Effector memory CD8-positive, alpha-beta T cell (primary cell): ENCODE data around the gene OR4D1.
"Not testable (repeated sequence)": the region's sequence is repeated elsewhere in the genome, so short reads cannot be mapped to it uniquely, and the experiment has no call there.

Experiments
- ATAC-seq: fragments of 150-1000 bp; cut with Tn5 transposase; replicated peaks from 2 replicates; pipeline ENCODE4 v1.10.0; 2021; ENCODE audit warnings: mild to moderate bottlenecking, moderate library complexity
- DNase-seq, 3 experiments: peaks; one replicate each; pipeline ENCODE4 v3.0.0; 2021
- H3K27ac Mint-ChIP-seq, 2 donors: one replicate each; pipeline ENCODE4 v1.8.0; 2022; ENCODE audit warnings: mild to moderate bottlenecking in 2 of 2, mixed read lengths in 2 of 2, moderate library complexity in 2 of 2
- H3K27me3 Mint-ChIP-seq, 2 donors: one replicate each; pipeline ENCODE4 v1.8.0; 2022; ENCODE audit warnings: mixed read lengths in 2 of 2
- H3K36me3 Mint-ChIP-seq: one replicate; pipeline ENCODE4 v1.8.0; 2022; ENCODE audit warnings: mild to moderate bottlenecking, moderate library complexity, mixed read lengths; ENCODE audit not compliant: insufficient read depth
- H3K4me1 Mint-ChIP-seq, 2 donors: one replicate each; pipeline ENCODE4 v1.8.0; 2022; ENCODE audit warnings: low read depth in 2 of 2, mixed read lengths in 2 of 2
- H3K4me3 Mint-ChIP-seq, 2 donors: one replicate each; pipeline ENCODE4 v1.8.0; 2022; ENCODE audit warnings: mild to moderate bottlenecking in 2 of 2, mixed read lengths in 2 of 2, moderate library complexity in 2 of 2
- H3K9me3 Mint-ChIP-seq, 2 donors: one replicate each; pipeline ENCODE4 v1.8.0; 2022; ENCODE audit warnings: mixed read lengths in 2 of 2

Gene OR4D1

DNA sequence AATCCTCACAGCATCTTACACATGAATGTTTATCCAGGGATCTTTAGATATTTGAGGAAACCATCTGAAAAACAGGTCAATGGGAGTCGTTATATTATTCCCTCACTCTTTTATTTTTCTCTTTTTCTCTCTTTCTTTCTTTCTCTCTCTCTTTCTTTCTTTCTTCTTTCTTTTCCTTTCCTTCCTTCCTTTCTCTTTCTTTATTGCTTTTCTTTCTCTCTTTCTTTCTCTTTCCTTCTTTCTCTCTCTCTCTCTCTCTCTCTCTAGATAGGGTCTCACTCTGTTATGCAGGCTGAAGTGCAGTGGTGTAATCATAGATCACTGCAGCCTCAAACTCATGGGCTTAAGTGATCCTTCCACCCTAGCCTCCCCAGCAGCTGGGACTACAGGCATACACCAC lies 20.3 kb upstream of the OR4D1 start:
- no peaks in the 10 kb centered on the region for H3K36me3 Mint-ChIP-seq
- ATAC-seq (no peak), DNase-seq (no peak)
- H3K9me3 Mint-ChIP-seq, result no peaks in the 10 kb centered on the region
- peaks cover 0 to 6% of the 10 kb centered on the region in 2 donors for H3K27me3 Mint-ChIP-seq
- H3K27ac Mint-ChIP-seq, result no peak overlapping the region
- H3K4me3 Mint-ChIP-seq, result no peak overlapping the region
- H3K4me1 Mint-ChIP-seq, result peaks cover 0 to 4% of the 10 kb centered on the region in 2 donors

DNA sequence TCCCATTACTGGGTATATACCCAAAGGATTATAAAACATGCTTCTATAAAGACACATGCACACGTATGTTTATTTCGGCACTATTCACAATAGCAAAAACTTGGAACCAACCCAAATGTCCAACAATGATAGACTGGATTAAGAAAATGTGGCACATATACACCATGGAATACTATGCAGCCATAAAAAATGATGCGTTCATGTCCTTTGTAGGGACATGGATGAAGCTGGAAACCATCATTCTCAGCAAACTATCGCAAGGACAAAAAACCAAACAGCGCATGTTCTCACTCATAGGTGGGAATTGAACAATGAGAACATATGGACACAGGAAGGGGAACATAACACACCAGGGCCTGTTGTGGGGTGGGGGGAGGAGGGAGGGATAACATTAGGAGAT lies 15.5 kb upstream of the OR4D1 start:
- not testable (repeated sequence) for H3K9me3 Mint-ChIP-seq, ATAC-seq, H3K4me3 Mint-ChIP-seq, H3K27ac Mint-ChIP-seq, DNase-seq, H3K36me3 Mint-ChIP-seq
- Mint-ChIP-seq H3K4me1 (peaks cover 2 to 12% of the 10 kb centered on the region in 2 donors), H3K27me3 (peaks cover 12 to 25% of the 10 kb centered on the region in 2 donors)

DNA sequence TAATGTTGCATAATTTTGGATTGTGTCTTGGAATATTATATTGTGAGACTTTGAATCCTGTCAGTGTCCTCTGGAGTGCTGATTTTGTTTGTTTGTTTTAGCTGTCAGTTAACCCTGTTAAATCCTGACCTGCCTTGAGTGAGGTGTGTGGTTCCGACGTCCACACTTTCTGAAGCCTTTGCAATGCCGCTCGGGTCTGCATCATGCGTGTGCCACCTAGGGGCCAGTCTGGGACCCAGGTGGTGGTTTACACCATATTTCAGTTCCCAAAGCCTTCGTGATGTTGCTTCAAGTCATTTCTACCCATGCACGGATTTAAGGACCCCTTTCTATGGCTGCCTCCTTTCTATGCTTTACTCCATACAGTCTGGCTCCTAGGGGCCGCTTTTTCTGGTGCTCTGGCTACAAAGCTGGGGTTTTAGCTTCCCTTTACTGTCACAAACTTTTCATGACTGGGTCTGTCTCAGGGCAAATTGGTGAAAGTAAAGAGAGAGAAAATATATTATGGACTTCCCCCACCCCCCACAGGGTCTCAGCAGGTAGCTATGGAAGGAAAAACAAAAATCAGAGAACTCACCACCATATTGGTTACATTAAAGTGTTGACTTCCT lies 11.4 kb upstream of the OR4D1 start:
- no peak for DNase-seq
- peaks cover 2 to 11% of the 10 kb centered on the region in 2 donors for H3K4me1 Mint-ChIP-seq
- no peak for ATAC-seq
- no peak overlapping the region for H3K4me3 Mint-ChIP-seq
- H3K27ac Mint-ChIP-seq, result no peak overlapping the region
- peaks cover 15 to 29% of the 10 kb centered on the region in 2 donors for H3K27me3 Mint-ChIP-seq
- H3K9me3 Mint-ChIP-seq, result no peaks in the 10 kb centered on the region
- no peaks in the 10 kb centered on the region for H3K36me3 Mint-ChIP-seq

DNA sequence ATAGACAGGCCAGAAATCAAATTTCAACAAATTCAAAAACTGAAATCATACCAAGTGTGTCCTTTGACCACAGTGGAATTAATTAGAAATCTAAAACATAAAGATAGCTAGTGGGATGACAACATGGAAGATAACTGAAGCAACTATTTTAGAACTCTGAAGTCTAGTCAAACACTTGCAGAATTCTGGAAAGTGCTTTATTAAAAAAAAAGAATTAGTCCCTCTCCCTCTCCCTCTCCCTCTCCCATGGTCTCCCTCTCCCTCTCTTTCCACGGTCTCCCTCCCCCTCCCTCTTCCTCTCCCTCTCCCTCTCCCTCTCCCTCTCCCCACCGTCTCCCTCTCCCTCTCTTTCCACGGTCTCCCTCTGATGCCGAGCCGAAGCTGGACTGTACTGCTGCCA lies 6.7 kb upstream of the OR4D1 start:
- H3K27me3 Mint-ChIP-seq, result peaks cover 4 to 10% of the 10 kb centered on the region in 2 donors
- ATAC-seq (no peak), DNase-seq (no peak)
- H3K4me3 Mint-ChIP-seq, result no peak overlapping the region
- no peaks in the 10 kb centered on the region for H3K36me3 Mint-ChIP-seq
- peaks cover 8 to 28% of the 10 kb centered on the region in 2 donors for H3K9me3 Mint-ChIP-seq
- H3K27ac Mint-ChIP-seq, result no peak overlapping the region
- peaks cover 2 to 17% of the 10 kb centered on the region in 2 donors for H3K4me1 Mint-ChIP-seq

DNA sequence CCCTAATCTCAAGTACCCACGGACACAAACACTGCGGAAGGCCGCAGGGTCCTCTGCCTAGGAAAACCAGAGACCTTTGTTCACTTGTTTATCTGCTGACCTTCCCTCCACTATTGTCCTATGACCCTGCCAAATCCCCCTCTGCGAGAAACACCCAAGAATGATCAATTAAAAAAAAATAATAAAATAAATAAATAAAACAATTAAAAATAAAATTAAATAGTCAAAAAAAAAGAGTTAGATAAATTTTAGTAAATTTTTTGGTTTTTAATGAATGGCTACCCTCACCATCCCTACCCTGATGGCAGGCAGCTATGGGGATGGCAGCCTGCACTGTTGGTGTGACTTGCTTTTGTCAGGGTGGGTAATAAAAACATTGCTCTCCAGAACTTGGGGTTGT lies 4.8 kb upstream of the OR4D1 start:
- Mint-ChIP-seq H3K4me1 (peaks cover 0 to 12% of the 10 kb centered on the region in 2 donors), H3K9me3 (peaks cover 8 to 31% of the 10 kb centered on the region in 2 donors)
- H3K4me3 Mint-ChIP-seq, H3K27me3 Mint-ChIP-seq, H3K36me3 Mint-ChIP-seq, H3K27ac Mint-ChIP-seq, DNase-seq, ATAC-seq: not testable (repeated sequence)

DNA sequence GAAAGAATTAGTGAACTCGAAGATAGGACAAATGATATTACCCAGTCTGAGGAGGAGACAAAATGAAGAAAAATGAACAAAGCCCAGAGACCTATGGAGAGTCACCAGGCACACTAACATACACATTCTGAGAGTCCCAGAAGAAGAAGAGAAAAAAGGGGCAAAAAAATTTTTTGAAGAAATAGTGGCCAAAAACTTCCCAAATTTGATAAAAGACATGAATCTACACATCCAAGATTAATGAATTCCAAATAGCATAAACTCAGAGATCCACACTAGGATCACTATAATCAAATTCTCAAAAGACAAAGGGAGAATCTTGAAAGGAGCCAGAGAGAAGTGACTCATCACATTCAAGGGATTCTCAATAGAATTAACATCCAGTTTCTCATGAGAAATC lies 3.4 kb upstream of the OR4D1 start:
- Mint-ChIP-seq H3K9me3 (peaks cover 8 to 31% of the 10 kb centered on the region in 2 donors), H3K27ac (no peak overlapping the region), H3K4me3 (no peak overlapping the region), H3K27me3 (peaks cover 0 to 10% of the 10 kb centered on the region in 2 donors), H3K4me1 (peaks cover 0 to 23% of the 10 kb centered on the region in 2 donors), H3K36me3 (no peaks in the 10 kb centered on the region)
- DNase-seq (no peak), ATAC-seq (no peak)

DNA sequence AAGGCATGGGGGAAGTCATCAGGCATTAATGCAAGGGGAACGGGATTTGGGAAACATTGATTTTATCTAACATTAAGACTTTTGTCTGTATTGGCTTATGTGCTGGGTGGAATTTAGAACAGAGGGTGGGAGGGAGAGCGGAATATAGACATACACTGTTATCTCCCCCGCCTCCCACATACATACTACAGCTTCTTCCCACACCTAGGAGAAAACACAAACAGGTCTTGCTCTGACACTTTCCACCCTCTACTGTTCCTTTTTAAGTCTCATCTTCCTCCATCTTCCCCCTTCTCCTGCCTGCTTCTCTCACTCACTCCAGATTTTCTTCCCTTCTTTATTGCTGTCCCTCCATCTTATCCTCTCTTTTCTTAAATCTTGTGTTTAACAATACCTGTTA lies 425 bp downstream of the OR4D1 start:
- Mint-ChIP-seq H3K4me1 (peaks cover 13 to 47% of the 10 kb centered on the region in 2 donors), H3K4me3 (no peak overlapping the region), H3K36me3 (peaks cover 8% of the 10 kb centered on the region), H3K27ac (no peak overlapping the region), H3K27me3 (no peaks in the 10 kb centered on the region), H3K9me3 (peaks cover 8 to 31% of the 10 kb centered on the region in 2 donors)
- DNase-seq, result no peak
- ATAC-seq, result no peak

DNA sequence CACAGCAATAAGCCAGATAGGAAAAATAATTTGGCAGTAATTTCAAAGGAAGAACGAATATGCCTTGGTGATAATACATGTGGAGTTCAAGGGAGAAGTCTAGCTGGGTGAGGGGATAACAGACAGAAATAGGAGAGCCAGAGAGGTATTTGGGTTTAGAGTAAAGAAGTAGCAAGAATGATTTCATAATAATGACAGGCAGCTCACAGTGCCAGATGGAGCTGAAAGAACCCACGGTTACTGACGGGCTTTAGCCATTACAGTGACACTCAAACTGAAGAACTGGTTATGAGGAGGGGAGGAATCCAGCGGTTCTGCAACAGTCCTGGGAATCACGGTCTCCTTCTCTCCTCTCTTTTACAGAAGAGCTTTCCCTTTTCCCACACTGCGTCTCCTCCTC lies 2.2 kb downstream of the OR4D1 start:
- no peak for DNase-seq
- H3K27me3 Mint-ChIP-seq, result no peaks in the 10 kb centered on the region
- ATAC-seq, result no peak
- H3K4me1 Mint-ChIP-seq, result peaks cover 25 to 58% of the 10 kb centered on the region in 2 donors
- H3K27ac Mint-ChIP-seq, result no peak overlapping the region
- no peak overlapping the region for H3K4me3 Mint-ChIP-seq
- H3K36me3 Mint-ChIP-seq, result peaks cover 8% of the 10 kb centered on the region
- H3K9me3 Mint-ChIP-seq, result peaks cover 5 to 14% of the 10 kb centered on the region in 2 donors

DNA sequence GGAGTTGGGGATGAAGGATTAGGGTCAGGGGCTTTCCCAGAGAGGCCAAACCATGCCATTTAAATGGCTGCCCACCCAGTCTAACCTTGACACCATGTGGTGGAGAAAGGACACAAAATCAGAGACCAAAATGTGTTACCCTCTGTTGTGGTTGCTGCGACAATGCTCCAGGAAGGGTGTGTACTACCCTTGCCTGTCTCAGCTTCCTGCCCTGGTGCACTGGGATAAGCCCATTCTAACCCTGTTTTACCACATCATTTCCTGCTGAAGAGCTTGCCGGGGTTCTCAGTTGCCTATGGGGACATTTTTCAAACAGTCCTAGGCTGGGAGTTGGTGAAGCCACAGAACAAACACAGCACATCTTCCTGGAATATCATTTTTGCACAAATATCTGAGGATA lies 4.9 kb downstream of the OR4D1 start:
- Mint-ChIP-seq H3K4me3 (peak overlapping the region; percentile 60 to 72), H3K9me3 (peaks cover 0 to 2% of the 10 kb centered on the region in 2 donors), H3K36me3 (peaks cover 16% of the 10 kb centered on the region), H3K27me3 (no peaks in the 10 kb centered on the region), H3K4me1 (peaks cover 37 to 70% of the 10 kb centered on the region in 2 donors), H3K27ac (peak overlapping the region; percentile 94 to 97)
- DNase-seq, result peak; percentile 59 to 66 (median 61)
- ATAC-seq, result peak; percentile 88

DNA sequence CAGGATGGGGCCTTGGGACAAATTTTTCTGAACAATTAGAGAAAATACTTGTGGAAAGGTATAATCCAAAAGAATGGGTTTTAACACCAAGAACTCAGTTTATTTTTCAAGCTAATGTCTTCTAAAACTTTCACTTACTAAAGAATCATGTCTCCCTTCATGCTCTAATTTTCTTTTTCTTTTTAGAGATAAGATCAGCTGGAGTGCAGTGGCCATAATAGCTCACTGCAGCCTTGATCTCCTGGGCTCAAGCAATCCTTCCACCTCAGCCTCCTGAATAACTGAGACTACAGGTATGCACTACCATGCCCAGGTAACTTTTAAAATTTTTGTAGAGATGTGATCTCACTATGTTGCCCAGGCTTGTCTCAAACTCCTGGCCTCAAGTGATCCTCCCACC lies 5.5 kb downstream of the OR4D1 start:
- ATAC-seq (no peak), DNase-seq (no peak)
- Mint-ChIP-seq H3K27me3 (no peaks in the 10 kb centered on the region), H3K36me3 (peaks cover 16% of the 10 kb centered on the region), H3K27ac (peak overlapping the region; percentile 94 to 97), H3K9me3 (peaks cover 0 to 2% of the 10 kb centered on the region in 2 donors), H3K4me1 (peaks cover 37 to 65% of the 10 kb centered on the region in 2 donors), H3K4me3 (peak overlapping the region; percentile 60 to 72)

DNA sequence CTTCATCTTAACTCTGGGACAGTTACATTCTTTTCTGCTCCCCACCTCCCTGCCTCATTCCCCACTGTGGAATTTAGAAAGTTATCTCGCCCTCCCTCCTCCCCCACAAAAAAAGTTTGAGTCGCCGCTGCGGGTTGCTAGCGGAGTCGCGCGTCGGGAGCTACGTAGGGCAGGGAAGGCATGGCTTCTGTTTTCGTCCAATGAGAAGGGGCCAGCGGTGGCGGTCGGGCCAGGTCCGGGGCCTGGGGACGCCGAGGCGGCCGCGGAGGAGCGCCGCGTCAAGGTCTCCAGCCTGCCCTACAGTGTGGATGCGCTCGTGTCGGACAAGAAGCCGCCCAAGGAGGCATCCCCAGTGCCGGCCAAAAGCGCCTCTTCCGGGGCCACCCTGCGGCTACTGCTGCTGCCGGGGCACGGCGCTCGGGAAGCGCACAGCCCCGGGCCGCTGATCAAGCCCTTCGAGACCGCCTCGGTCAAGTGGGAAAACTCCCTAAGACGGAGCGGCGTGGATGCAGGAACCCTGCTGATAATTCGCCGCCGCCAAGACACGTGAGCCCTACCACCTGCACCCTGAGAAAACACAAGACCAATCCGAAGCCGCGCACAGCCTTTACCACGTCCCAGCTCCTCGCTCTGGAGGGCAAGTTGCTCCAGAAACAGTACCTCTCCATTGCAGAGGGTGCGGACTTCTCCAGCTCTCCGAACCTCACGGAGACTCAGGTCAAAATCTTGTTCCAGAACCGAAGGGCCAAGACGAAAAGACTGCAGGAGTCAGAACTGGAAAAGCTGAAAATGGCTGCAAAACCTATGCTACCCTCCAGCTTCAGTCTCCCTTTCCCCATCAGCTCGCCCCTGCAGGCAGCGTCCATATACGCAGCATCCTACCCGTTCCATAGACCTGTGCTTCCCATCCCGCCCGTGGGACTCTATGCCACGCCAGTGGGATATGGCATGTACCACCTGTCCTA lies 8.9 kb downstream of the OR4D1 start:
- ATAC-seq, result peak; percentile 53
- Mint-ChIP-seq H3K36me3 (peaks cover 16% of the 10 kb centered on the region), H3K4me1 (peaks cover 33 to 55% of the 10 kb centered on the region in 2 donors), H3K27me3 (no peaks in the 10 kb centered on the region), H3K9me3 (peaks cover 0 to 5% of the 10 kb centered on the region in 2 donors), H3K4me3 (peak overlapping the region; percentile 83 to 93), H3K27ac (peak overlapping the region; percentile 93 to 94)
- peak; percentile 26 to 52 (median 35) for DNase-seq

DNA sequence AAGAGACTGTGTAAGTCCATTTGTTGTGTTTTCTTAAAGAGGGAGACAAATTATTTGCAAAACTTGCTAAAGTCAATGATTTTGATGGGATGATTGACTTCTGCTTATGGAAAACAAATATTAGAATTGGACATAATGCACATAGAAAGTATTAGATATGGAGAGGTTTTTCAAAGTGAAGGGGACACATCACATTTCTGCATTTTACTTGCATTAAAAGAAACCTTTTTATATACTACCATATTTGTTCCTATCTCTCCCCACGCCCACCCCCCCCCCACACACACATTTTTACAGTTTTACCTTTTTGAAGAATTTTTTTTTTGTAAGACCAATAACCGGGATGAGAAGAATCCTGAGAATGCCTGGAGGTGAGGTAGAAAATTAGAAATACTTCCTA lies 10.0 kb downstream of the OR4D1 start:
- Mint-ChIP-seq H3K9me3 (peaks cover 0 to 5% of the 10 kb centered on the region in 2 donors), H3K27ac (peak overlapping the region; percentile 93 to 94), H3K36me3 (peaks cover 8% of the 10 kb centered on the region), H3K4me3 (peak overlapping the region in 1 of 2 donors; percentile 83), H3K4me1 (peaks cover 25 to 45% of the 10 kb centered on the region in 2 donors), H3K27me3 (no peaks in the 10 kb centered on the region)
- no peak for DNase-seq
- no peak for ATAC-seq

DNA sequence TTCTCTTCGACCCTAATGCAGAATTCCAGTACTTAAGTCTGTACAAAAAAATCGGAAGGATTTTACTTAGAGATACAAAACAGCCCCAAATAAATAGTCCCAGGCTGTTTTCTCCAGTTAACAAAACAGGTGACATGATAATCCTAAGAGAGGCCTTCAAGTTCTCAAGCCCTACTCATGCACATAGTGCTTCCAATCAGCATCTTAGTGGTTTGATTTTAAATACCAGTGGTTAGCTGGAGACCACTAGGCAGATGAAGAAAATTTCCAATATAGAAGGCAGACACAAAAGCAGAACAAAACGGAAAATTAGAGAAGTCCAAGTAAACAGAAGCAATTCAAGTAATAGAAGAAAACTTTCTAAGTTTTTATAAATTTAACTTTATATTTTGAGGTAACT lies 13.4 kb downstream of the OR4D1 start:
- ATAC-seq (no peak), DNase-seq (no peak)
- Mint-ChIP-seq H3K36me3 (peaks cover 7% of the 10 kb centered on the region), H3K4me3 (no peak overlapping the region), H3K27ac (no peak overlapping the region), H3K27me3 (no peaks in the 10 kb centered on the region), H3K4me1 (peaks cover 7 to 17% of the 10 kb centered on the region in 2 donors), H3K9me3 (peaks cover 0 to 3% of the 10 kb centered on the region in 2 donors)
